EL (cell line): ENCODE data around the gene HOXB7.

ENCODE experiments used
- DNase-seq: peaks from one replicate; pipeline ENCODE4 v3.0.0-alpha.2; 2016

Gene HOXB7

DNA sequence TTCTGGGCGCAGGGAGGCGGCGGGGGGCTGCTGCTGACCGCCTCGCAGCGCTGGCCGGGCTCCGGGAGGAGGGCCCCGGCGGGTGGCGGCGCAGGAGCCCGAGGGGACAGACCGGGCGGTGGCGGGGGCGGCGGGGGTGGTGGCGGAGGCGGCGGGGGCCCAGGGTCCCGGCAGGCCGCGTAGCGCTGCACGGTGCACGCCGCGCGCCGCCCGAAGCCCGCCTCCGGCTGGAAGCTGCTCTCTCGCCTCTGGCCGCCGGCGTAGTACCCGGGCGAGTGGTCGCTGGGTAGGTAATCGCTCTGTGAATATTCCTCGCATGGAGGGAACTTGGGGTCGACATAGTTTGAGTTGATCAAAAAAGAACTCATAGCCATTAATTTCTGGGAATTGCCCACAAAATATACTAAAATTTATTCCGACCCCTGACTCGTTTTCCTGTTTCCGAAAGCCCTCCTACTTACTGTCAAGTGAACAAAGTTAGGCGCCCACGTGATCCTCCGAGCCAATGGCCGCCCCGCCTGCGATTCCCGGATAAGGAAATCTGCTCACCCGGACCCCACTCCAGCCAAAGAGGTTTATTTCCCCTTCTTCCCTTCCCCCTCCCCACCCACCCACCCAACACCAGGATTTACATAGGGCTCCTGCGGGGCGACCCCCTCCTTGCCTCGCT lies 32.7 kb downstream of the HOXB7 start, which contains the start of gene HOXB4:
HOXB4 (minus strand) TSS at position 405 of the 670 bp plus-strand sequence; CDS start at position 374, 31 bp downstream.
- DNase-seq = no peak

DNA sequence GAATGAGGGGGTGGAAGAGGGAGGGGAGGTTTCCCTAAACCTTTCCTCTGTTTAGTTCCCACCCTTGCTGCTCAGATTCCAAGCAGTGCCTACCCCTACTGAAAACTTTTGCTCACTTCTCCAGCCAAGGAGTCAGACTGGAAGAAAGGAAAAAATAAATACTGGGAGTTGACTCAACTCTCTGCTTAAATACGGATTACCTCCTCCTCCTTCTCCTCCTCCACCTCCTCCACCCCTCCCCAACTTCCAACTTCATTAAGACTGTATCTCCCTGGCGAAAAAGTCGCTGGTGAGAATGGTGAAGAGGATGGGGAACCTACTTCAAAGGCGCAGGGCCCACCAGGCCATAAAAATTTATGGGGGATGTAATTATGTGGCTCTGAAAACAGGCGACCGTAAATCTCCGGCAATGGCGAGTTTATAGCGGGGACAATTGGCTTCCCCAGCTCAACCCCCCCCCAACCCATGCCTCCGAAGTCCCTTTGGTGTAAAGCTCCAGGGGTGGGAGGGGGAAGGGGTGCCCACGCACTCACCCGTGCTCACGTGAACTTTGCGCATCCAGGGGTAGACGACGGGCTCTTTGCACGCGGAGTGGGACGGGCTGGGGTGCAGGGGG lies 33.4 kb downstream of the HOXB7 start:
- no peak for DNase-seq

DNA sequence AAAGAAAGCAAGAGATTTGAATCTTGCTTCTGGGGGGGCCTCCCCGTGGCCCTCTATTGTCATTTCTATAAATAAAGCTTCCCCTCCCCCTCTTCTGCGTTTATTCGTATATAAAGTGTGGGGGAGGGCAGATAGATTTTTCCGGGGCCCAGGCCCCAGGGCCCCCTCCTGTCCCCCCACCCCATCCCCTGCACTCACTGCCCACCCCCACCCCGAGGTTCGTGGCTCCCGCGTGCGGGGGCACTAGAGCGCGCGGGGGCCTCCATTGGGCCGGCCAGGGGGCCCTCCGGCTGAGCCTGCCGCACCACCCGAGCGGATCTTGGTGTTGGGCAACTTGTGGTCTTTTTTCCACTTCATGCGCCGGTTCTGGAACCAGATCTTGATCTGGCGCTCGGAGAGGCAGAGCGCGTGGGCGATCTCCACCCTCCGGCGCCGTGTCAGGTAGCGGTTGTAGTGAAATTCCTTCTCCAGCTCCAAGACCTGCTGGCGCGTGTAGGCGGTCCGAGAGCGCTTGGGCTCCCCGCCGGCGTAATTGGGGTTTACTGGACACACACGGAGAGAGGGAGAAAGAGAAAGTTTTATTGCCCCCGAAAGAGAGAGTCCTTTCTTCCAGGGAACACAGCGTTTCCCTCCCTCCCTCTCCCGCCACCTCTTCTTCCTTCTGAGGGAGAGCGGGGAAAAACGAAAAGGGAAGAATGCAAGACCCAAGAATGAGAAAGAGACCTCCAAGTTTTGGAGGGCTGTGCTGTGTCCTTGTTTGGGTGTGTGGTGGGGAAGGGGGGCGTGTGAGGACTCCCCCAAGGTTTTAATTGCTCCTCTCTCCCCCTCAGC lies 34.1 kb downstream of the HOXB7 start:
- peak; percentile 31 for DNase-seq

DNA sequence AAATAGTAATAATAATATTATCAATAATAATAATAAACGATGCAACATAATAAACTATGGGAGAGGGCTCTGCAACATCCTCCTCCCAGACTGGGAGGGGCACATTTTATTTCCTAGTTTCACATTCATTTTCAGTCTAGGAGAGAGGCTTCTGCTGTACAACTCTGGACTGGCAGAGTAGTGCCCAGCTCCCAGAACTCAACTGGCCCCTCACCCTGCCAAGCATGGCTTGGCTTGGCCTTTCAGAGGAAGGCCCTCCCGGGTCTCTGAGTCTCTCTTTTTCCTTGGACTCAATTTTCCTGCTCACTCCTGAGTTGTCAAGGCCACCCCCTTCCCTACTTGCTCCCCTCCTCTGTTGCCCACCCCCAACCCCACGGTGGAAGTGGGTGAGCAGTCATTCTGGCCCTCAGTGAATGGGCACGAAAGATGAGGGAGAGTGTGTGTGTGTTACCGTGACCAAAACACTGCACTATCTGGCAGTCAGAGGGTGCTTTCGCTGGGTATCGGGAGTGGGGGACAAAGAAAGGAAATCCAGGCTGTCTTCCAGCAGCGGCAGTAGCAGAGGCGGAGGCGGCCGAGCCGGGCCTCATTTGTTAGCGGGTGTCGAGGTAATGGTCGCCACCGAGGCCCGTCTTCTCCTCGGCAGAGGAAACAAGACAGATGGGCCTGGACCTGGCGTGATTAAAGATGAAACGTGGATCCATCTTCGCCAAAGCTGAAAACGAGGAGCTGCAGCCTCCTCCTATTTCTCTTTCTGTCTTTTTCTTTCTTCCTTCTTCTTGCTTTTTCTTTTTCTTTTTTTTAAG lies 34.9 kb downstream of the HOXB7 start:
- DNase-seq = no peak

- DNase-seq = no peak
These were observed 35.7 kb downstream of the HOXB7 start for GRCh38 chr17:48575066-48575582.

DNA sequence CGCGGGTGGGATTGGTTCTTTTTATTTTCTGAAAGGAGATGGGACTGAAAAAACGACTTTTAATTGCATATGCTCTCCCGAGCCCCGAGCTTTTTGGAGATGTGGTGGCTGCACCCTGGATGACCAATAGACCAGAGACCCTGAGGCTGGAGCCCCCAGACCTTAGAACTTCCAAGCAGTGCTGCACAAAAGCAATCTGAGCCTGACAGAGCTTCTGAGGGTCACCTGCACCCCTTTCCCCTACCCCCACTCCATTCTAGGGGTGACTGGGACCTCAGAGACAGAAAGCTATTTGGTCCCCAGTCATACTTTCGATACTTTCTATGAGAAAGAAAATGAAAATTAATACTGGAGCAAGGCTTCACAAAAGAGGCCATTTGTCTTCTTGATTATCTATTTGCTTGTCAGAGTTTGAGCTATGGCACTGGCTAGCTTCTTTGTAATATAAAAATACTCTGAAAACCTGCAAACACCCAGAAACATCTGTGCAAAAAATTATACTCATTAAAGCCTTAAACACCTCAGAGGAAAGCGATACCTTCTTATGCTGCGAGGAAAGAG lies 36.2 kb downstream of the HOXB7 start:
- DNase-seq = no peak

DNA sequence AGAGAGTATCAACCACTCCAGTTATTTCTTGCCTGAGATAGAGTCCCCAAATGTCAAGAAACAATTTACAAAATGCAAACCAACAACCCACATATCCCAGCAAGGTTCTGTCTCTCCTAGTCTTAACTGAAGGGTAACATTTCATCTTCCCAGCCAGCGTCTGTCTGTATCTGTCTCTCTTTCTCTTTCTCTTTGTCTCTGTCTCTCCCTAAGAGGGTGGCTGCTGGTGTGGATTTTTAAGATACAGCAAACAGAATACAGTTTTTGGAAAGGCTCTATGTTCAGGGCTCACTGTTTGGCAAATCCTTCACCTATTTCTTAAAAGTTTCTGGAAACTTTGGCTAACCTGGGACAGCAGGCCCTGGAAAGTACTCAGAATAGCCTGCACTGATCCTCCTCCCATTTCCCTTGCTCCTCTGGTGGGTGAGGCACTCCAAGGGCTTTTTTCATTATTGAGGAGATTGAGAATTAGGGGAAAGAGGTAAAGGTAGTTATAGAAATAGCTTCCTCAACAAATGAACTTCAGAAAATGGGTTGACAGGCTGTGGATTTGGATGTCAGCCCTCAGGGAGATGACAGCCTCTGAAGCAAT lies 38.9 kb downstream of the HOXB7 start:
- no peak for DNase-seq

GRCh38 chr17:48571024-48571818 lies 39.6 kb downstream of the HOXB7 start:
- DNase-seq = no peak

- no peak for DNase-seq
These were observed 40.3 kb downstream of the HOXB7 start for GRCh38 chr17:48570325-48571023.

DNA sequence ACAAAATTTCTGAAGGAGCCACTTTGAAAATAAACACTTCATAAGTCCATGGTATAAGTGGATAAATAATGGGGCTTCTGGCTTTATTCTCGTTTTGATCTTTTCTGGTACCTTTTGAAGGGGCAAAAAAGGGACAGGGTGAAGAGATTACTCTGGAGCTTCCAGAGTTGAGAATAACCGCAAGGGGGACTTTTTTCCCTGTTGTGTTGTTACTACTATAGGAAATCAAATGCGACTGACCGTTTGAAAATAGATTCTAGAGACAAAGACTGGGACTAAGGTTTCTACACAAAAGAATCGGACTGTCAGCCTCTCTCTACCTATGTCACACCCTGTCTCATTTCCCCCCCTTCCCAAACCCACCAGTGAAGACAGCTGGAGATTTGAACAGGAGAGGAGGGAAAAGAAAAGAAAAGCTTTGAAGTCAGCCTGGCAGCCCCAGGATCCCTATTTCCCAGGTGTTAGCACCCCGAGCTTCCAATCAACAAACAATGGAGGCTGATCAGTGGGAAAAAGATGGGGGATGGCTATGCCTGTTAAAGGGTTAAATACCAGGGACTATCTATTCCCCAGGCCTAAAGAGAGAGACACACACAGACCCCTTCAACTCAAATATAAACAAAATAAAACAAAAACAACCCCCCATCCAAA lies 41.0 kb downstream of the HOXB7 start:
- DNase-seq = no peak

GRCh38 chr17:48569240-48569582 lies 41.6 kb downstream of the HOXB7 start:
- no peak for DNase-seq

GRCh38 chr17:48568499-48569239 lies 42.1 kb downstream of the HOXB7 start:
- no peak for DNase-seq

- no peak for DNase-seq
These were observed 43.0 kb downstream of the HOXB7 start for GRCh38 chr17:48567646-48568354.

- no peak for DNase-seq
These were observed 43.6 kb downstream of the HOXB7 start for GRCh38 chr17:48567209-48567608.

GRCh38 chr17:48566717-48567116 lies 44.1 kb downstream of the HOXB7 start:
- no peak for DNase-seq

- no peak for DNase-seq
These were observed 44.7 kb downstream of the HOXB7 start for GRCh38 chr17:48565925-48566710.

DNA sequence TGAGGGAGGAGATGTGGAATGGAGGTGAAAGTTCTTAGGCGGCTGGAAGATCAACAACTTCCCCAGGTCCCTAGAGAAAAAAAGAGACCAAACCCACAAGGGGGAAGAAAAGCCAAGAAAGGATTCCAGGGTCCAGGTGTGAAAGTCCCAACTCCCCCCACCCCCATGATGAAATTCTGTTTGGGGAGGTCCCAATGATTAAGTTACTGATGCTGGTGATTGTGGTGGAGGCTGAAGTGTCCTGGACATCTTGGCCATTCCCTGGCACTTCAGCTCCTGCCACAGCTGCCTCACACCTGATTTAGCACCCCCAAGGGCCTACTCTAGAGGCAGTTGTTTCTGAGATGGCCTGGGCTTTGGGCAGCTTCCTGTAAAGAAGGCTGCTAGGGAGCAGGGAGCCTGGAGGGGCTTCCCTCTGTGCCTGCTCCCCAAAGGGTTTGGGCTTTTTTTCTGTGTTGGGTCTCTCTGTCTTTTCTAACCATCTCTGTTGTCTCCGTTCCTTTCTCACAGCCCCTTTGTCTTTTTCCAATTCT lies 45.7 kb downstream of the HOXB7 start:
- DNase-seq = no peak
